HL-60 (cell line): ENCODE data around the gene HEPN1.

Experiments
- DNase-seq, 2 experiments: peaks; one replicate each; pipeline ENCODE4 v3.0.0-alpha.2; 2010 to 2020; ENCODE audit warnings: low read depth in 1 of 2, low spot score in 1 of 2
- H3K27ac ChIP-seq: fragments of 250-450 bp; sonication (Bioruptor Pico); replicated peaks from 2 replicates; pipeline ENCODE4 v1.5.1; 2020; ENCODE audit warnings: mild to moderate bottlenecking, moderate library complexity
- H3K27me3 ChIP-seq: fragments of 250-450 bp; sonication (Bioruptor Pico); 2 replicates; pipeline ENCODE4 v1.5.1; 2021; ENCODE audit warnings: mild to moderate bottlenecking, moderate library complexity; ENCODE audit not compliant: insufficient read depth, poor library complexity, severe bottlenecking
- H3K4me3 ChIP-seq: replicated peaks from 2 replicates; pipeline ENCODE4 v1.5.1; 2011; ENCODE audit warnings: mild to moderate bottlenecking, control low read depth, low read length; ENCODE audit not compliant: insufficient read depth
- GABPA ChIP-seq: IDR thresholded peaks from 2 replicates; pipeline ENCODE4 v1.6.1; 2012; ENCODE audit warnings: low read depth
- POLR2AphosphoS5 ChIP-seq: IDR thresholded peaks from 2 replicates; pipeline ENCODE4 v1.6.1; 2012; ENCODE audit warnings: low read depth
- REST ChIP-seq: IDR thresholded peaks from 2 replicates; pipeline ENCODE4 v1.6.1; 2012; ENCODE audit warnings: low read depth; ENCODE audit not compliant: insufficient replicate concordance
- SPI1 ChIP-seq: IDR thresholded peaks from 2 replicates; pipeline ENCODE4 v1.6.1; 2012; ENCODE audit warnings: low read depth, mild to moderate bottlenecking, borderline replicate concordance
- TF ChIP-seq, protein P1 (sequence below): IDR thresholded peaks from one replicate; pipeline ENCODE4 v1.5.1; 2011; ENCODE audit warnings: low read length, control low read depth, inconsistent platforms; ENCODE audit not compliant: insufficient read depth

Gene HEPN1

DNA sequence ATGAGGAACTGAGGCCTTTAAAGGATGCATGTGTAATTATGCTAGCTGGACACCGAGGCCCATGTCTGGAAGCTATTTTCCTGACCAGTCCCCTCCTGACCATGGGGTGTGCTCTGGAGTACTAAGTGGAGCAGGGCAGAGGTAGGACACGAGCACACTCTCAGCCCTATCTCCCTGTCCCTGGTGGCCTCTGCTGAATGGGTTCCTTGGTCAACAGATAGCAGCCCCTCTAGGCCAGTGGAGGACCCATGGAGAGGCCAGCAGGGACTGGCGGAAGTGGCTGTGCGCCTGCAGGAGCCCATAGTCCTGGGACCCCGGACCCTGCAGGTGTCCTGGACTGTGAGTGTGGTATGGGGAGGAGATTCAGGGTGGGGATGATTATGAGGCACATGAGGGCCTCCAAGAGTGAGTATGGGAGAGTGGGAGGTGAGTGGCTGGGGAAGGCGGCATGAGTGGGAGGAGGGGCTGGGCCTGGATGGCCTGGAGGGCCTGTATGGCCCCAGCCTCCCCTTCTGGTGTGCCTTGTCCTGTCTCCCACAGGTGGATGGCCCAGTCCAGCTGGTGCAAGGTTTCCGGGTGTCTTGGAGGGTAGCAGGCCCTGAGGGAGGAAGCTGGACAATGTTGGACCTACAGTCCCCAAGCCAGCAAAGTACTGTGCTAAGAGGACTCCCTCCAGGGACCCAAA lies 44.3 kb upstream of the HEPN1 start:
- H3K4me3 ChIP-seq = no peak overlapping the region
- no peak overlapping the region for H3K27ac ChIP-seq
- peaks cover 26% of the 10 kb centered on the region for H3K27me3 ChIP-seq
- DNase-seq = no peak
- TF ChIP-seq GABPA (no peak), REST (no peak), POLR2AphosphoS5 (no peak), SPI1 (no peak)
- TF ChIP-seq, protein P1, sequence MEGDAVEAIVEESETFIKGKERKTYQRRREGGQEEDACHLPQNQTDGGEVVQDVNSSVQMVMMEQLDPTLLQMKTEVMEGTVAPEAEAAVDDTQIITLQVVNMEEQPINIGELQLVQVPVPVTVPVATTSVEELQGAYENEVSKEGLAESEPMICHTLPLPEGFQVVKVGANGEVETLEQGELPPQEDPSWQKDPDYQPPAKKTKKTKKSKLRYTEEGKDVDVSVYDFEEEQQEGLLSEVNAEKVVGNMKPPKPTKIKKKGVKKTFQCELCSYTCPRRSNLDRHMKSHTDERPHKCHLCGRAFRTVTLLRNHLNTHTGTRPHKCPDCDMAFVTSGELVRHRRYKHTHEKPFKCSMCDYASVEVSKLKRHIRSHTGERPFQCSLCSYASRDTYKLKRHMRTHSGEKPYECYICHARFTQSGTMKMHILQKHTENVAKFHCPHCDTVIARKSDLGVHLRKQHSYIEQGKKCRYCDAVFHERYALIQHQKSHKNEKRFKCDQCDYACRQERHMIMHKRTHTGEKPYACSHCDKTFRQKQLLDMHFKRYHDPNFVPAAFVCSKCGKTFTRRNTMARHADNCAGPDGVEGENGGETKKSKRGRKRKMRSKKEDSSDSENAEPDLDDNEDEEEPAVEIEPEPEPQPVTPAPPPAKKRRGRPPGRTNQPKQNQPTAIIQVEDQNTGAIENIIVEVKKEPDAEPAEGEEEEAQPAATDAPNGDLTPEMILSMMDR = no peak

DNA sequence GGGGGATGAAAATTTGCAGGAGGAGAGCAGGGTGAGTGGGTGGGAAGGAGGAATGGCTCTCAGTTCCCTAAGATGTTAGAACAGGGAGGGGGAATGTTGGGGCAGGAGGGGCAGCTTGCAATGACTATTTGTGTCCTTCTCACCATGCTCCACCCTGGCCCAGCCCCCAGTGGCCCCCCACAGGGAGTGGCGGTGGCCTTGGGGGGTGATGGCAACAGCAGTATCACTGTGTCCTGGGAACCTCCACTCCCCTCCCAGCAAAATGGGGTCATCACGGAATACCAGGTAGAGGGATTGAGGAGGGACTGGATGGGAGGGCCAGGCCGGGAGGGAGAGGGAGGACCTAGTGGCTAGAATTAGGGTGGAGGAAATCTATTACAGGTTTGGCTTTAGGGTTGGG lies 43.6 kb upstream of the HEPN1 start:
- Histone ChIP-seq H3K4me3 (no peak overlapping the region), H3K27ac (no peak overlapping the region), H3K27me3 (peaks cover 19% of the 10 kb centered on the region)
- no peak for TF ChIP-seq REST
- TF ChIP-seq, protein P1 = no peak
- DNase-seq = no peak

DNA sequence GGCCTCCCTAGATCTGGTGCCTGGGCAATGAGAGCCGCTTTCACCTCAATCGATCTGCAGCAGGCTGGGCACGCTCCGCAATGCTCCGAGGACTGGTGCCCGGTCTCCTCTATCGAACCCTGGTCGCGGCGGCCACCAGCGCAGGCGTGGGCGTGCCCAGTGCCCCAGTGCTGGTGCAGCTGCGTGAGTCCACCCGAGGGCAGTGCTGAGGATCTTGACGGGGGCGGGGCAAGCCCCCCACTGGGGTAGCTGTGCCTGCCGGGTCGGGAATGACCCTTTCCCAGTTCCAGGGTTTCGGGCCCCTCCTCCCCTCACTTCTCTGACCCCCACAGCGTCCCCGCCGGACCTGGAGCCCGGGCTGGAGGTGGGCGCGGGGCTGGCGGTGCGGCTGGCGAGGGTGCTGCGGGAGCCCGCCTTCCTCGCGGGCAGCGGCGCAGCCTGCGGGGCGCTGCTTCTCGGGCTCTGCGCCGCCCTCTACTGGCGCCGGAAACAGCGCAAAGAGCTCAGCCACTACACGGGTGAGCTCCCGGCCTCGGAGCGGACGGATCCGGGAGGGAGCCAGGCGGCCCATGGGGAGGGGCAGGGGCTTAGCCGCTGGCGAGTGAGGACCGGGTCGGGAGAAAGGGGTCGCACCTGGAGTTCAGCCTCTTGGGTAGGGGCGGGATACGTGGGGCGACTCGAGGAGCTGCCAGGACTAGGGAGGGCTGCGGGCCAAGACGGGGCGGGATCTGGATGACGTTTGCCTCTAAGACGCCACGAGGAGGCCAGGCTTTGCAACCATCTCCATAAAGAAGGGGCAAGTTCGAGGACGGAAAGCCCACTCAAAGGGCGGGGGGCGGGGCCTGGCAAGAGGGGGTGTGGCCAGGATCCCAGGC lies 42.9 kb upstream of the HEPN1 start:
- Histone ChIP-seq H3K27ac (no peak overlapping the region), H3K27me3 (peaks cover 14% of the 10 kb centered on the region), H3K4me3 (peak overlapping the region; percentile 42)
- DNase-seq = peak; percentile 30 to 63
- TF ChIP-seq GABPA = peak; percentile 20; the same call in 1 of the 2 replicates
- TF ChIP-seq REST = no peak
- TF ChIP-seq, protein P1 = peak; percentile 18
